ENCODE data around the gene NFATC2.
"Not testable (repeated sequence)": the region's sequence is repeated elsewhere in the genome, so short reads cannot be mapped to it uniquely, and the experiment has no call there.

NFATC2 gene

GRCh38 chr20:51493346-51493791, 49.1 kb downstream of the NFATC2 start:
- DNase-seq: peak; percentile 46 to 47

- no peak for DNase-seq
Observed at GRCh38 chr20:51492167-51493092, 50.1 kb downstream of the NFATC2 start.

- DNase-seq: no peak
Observed at GRCh38 chr20:51491393-51491792, 51.1 kb downstream of the NFATC2 start.

DNA sequence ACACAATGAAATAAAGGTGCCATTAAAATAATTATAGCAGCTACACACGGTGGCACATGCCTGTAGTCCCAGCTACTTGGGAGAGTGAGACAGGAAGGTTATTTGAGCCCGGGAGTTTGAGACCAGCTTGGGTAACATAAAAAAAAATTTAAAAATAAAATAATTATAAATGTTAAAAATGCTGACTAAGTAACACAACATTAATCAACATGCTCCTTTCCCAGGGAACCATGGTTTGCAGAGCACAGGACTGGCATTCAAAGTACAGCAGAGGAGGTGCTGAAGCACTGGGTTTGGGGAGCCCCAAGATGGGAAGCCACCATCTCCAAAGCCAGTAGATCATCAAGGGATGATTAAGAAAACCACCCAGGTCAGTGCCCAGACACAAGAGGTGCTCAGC, 51.9 kb downstream of the NFATC2 start:
- no peak for DNase-seq

GRCh38 chr20:51489611-51490010, 52.9 kb downstream of the NFATC2 start:
- DNase-seq: no peak

- no peak for DNase-seq
Observed at GRCh38 chr20:51488331-51488730, 54.2 kb downstream of the NFATC2 start.

GRCh38 chr20:51487565-51488268, 54.8 kb downstream of the NFATC2 start:
- DNase-seq: no peak

- no peak for DNase-seq
Observed at GRCh38 chr20:51487076-51487475, 55.4 kb downstream of the NFATC2 start.

DNA sequence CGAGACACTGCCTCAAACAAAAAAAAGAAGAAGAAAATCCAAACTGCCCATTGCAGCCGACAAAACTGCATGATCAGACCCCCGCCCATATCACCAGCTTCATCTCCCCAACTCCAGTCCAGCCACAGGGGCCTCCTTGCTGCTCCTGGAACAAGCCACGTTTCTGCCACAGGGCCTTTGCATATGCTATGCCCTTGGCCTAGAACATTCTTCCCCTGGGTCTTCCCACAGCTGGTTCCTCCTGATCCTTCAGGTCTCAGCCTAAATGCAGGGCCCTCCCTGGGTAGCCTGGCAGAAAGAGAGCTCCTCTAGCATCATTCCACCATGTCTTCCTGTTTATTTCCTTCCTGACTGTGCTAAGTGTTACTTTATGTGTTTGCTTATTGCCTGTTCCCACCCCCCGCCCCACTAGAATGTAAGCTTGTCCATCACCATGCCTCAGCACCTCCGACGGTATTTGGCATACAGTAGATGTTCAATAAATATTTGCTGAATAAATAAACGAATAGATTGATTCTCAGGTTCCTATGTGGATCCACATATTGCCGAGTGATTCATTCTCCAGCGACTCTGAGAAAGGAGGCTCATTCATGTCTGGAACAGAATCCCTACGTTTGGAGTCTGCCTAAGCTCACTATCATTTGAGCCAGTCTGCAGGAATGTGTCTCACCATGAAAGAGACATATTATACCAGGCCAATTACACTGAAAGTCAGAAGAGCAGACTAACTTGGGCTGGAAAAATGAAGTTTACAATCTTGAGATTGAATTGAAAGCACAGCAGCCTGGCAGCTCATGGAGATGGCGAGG, 56.1 kb downstream of the NFATC2 start:
- no peak for DNase-seq

- no peak for DNase-seq
Observed at GRCh38 chr20:51484831-51485230, 57.7 kb downstream of the NFATC2 start.

GRCh38 chr20:51484141-51484815, 58.2 kb downstream of the NFATC2 start:
- DNase-seq: no peak

- no peak for DNase-seq
Observed at GRCh38 chr20:51482836-51483473, 59.6 kb downstream of the NFATC2 start.

DNA sequence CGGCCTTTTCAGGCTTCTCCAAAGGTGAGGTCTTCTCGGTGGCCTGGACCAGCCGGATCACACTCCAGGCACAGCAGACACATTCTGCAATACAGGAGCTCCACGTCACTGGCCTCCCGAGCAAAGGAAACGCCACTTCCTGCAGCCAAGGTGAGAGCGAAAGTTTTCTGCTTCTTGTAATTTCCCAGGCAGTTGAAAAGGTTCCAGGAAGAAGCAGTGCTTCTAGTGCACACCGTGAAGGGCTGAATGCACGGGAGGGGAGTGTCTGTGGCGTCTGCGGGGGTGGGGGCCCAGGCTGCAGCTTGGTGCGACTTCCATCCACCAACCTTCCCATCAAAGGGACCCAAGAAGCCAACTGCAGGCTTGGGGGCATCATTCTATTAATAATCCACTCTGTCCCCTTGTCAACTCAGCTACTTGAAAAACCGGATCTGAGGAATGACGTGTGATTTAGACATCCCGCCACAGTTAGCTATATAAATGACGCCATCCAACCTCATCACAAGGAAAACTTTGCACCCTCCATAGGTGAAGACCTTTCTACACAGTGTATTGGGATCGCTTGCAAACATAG, 61.1 kb downstream of the NFATC2 start:
- DNase-seq: peak; percentile 59 to 65

GRCh38 chr20:51480507-51481270, 61.8 kb downstream of the NFATC2 start:
- peak; percentile 72 to 76 for DNase-seq

DNA sequence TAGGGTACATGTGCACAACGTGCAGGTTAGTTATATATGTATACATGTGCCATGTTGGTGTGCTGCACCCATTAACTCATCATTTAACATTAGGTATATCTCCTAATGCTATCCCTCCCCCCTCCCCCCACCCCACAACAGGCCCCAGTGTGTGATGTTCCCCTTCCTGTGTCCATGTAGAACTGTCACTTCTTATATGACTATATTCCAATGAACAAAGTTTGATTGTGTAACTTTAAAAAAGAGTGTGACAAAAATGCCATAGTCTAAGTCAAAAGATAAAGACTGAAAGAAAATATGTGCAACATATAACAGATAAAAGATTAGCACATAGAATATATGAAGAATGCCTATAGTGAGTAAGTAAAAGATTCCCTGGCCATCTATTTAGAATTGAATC, 66.4 kb downstream of the NFATC2 start:
- not testable (repeated sequence) for DNase-seq

- no peak for DNase-seq
Observed at GRCh38 chr20:51473771-51474170, 68.7 kb downstream of the NFATC2 start.

GRCh38 chr20:51473256-51473655, 69.3 kb downstream of the NFATC2 start:
- no peak for DNase-seq

- no peak for DNase-seq
Observed at GRCh38 chr20:51470907-51471411, 71.6 kb downstream of the NFATC2 start.

GRCh38 chr20:51470499-51470820, 72.1 kb downstream of the NFATC2 start:
- DNase-seq: no peak

GRCh38 chr20:51469578-51470498, 72.7 kb downstream of the NFATC2 start:
- no peak for DNase-seq
